ENCODE results near the gene LMOD2. TPM values are rescaled to one million over a fixed set of nuclear protein-coding genes. Genes with fewer than 3 reads are reported as not detected.

Gene LMOD2
- total and polyA plus RNA-seq, 9 of the 15 experiments (the other 6 are each of a cell fraction or from before 2014, with no cell fraction given): 0.04 TPM; not detected in 8

- ChIA-PET CTCF (ENCODE audit: low intra/inter-chr PET ratio) (no interaction called here), POLR2A (interaction anchor here (0.6 kb wide), 1 partner anchor 17 kb away, joined by 3 read pairs; no protein-coding TSS in a partner anchor)
- H3K79me2 ChIP-seq (ENCODE audit: control insufficient read depth, insufficient read depth, low read length): no peaks in the 10 kb centered on the region
- H2AFZ ChIP-seq (ENCODE audit: low read depth, low read length): no peak overlapping the region
- H4K20me1 ChIP-seq (replicated peaks; ENCODE audit: control insufficient read depth, insufficient read depth, low read length): no peaks in the 10 kb centered on the region
- no peak overlapping the region for H3K4me3 ChIP-seq
- FAIRE-seq: no peak
- H3K4me2 ChIP-seq (ENCODE audit: insufficient read depth, low read length): no peak overlapping the region
- intact Hi-C loops (cut with micrococcal nuclease) (no loop called here), in situ Hi-C loops (cut with MboI) (no loop called here)
- H3K9me3 ChIP-seq (replicated peaks; ENCODE audit: control insufficient read depth, insufficient read depth, low read depth, low read length): no peaks in the 10 kb centered on the region
- TF ChIP-seq ZKSCAN1 (IDR thresholded peaks at IDR 0.05; ENCODE audit: low read depth, low read length) (peak; percentile 94), NFE2 (IDR thresholded peaks at IDR 0.05; ENCODE audit: low read depth) (no peak)
- DNase-seq (ENCODE audit: extremely low read depth in 1 of 4, low spot score in 3 of 4): no peak
- H3K27ac ChIP-seq (ENCODE audit: extremely low read depth, low read depth, low read length): no peak overlapping the region
- 96% methylated on average over 1 of the region's 1 CpG for WGBS (ENCODE audit: insufficient coverage, low coverage, missing lambda C conversion rate)
- no peak overlapping the region for H3K9ac ChIP-seq (ENCODE audit: insufficient read depth in 1 of 2, low read depth in 2 of 2, low read length in 2 of 2)
- BruUV-seq (replicated peaks): no TSS peak
- H3K4me1 ChIP-seq (replicated peaks in 1 of 2; ENCODE audit: control insufficient read depth in 2 of 2, insufficient read depth in 2 of 2, low read length in 2 of 2): peaks cover 0 to 5% of the 10 kb centered on the region in 2 experiments; a peak in 1 of 5 replicates
- ATAC-seq: no peak
- no peaks in the 10 kb centered on the region for H3K9me1 ChIP-seq (ENCODE audit: control insufficient read depth, insufficient read depth, low read length)
- no peaks in the 10 kb centered on the region for H3K27me3 ChIP-seq (ENCODE audit: control insufficient read depth in 2 of 2, insufficient read depth in 2 of 2, low read length in 2 of 2)
- H3K36me3 ChIP-seq (ENCODE audit: control insufficient read depth, insufficient read depth, low read length): peaks cover 90% of the 10 kb centered on the region
Observed at GRCh38 chr7:123687727-123688126, 32.1 kb downstream of the LMOD2 start.

GRCh38 chr7:123689250-123689649 is 33.6 kb downstream of the LMOD2 start:
- no peak overlapping the region for H3K4me3 ChIP-seq
- peaks cover 88% of the 10 kb centered on the region for H3K36me3 ChIP-seq (ENCODE audit: control insufficient read depth, insufficient read depth, low read length)
- intact Hi-C loops (cut with micrococcal nuclease) (no loop called here), in situ Hi-C loops (cut with MboI) (no loop called here)
- no TSS peak for BruUV-seq (replicated peaks)
- ChIA-PET CTCF (ENCODE audit: low intra/inter-chr PET ratio) (no interaction called here), POLR2A (no interaction called here)
- no peak overlapping the region for H3K9ac ChIP-seq (ENCODE audit: insufficient read depth in 1 of 2, low read depth in 2 of 2, low read length in 2 of 2)
- no peaks in the 10 kb centered on the region for H3K9me1 ChIP-seq (ENCODE audit: control insufficient read depth, insufficient read depth, low read length)
- no peak for TF ChIP-seq ZNF518B (CRISPR knock-in tag; IDR thresholded peaks at IDR 0.05)
- TF ChIP-seq ETS2 (tag; IDR thresholded peaks at IDR 0.05; ENCODE audit: borderline replicate concordance, poor library complexity, severe bottlenecking): no peak
- TF ChIP-seq SNIP1 (IDR thresholded peaks at IDR 0.05; ENCODE audit: low read depth): no peak
- no peak for TF ChIP-seq IFI16 (CRISPR knock-in tag; IDR thresholded peaks at IDR 0.05)
- no peak for TF ChIP-seq ZBED1 (IDR thresholded peaks at IDR 0.05)
- TF ChIP-seq MTA1 (IDR thresholded peaks at IDR 0.05; ENCODE audit: borderline replicate concordance): no peak
- no peak for TF ChIP-seq HMG20B (CRISPR knock-in tag; IDR thresholded peaks at IDR 0.05)
- no peak for TF ChIP-seq PCBP1 (IDR thresholded peaks at IDR 0.05; ENCODE audit: low read depth, low read length, poor library complexity, severe bottlenecking)
- no peak for DNase-seq (ENCODE audit: extremely low read depth in 1 of 4, low spot score in 3 of 4)
- ATAC-seq: no peak
- no peak for FAIRE-seq
- no peaks in the 10 kb centered on the region for H3K27me3 ChIP-seq (ENCODE audit: control insufficient read depth in 2 of 2, insufficient read depth in 2 of 2, low read length in 2 of 2)
- H4K20me1 ChIP-seq (replicated peaks; ENCODE audit: control insufficient read depth, insufficient read depth, low read length): no peaks in the 10 kb centered on the region
- H3K4me1 ChIP-seq (replicated peaks in 1 of 2; ENCODE audit: control insufficient read depth in 2 of 2, insufficient read depth in 2 of 2, low read length in 2 of 2): peaks cover 0 to 5% of the 10 kb centered on the region in 2 experiments; a peak in 1 of 5 replicates
- no peak overlapping the region for H2AFZ ChIP-seq (ENCODE audit: low read depth, low read length)
- H3K79me2 ChIP-seq (ENCODE audit: control insufficient read depth, insufficient read depth, low read length): no peaks in the 10 kb centered on the region
- H3K27ac ChIP-seq (ENCODE audit: extremely low read depth, low read depth, low read length): no peak overlapping the region
- 73% methylated on average over 3 of the region's 3 CpGs for WGBS (ENCODE audit: insufficient coverage, low coverage, missing lambda C conversion rate)
- H3K9me3 ChIP-seq (replicated peaks; ENCODE audit: control insufficient read depth, insufficient read depth, low read depth, low read length): no peaks in the 10 kb centered on the region
- no peak overlapping the region for H3K4me2 ChIP-seq (ENCODE audit: insufficient read depth, low read length)
